Activated CD4-positive, alpha-beta T cell treated with anti-CD3 and anti-CD28 coated beads, Interleukin-2, amount 50 U/mL, for 48 hours (primary cell): Measurements from ENCODE around the gene STARD4.

Source experiments
- DNase-seq, 2 experiments: peaks; one replicate each; pipeline ENCODE4 v3.0.0-alpha.2; 2020

The STARD4 gene

GRCh38 chr5:111512375-111513130 is at the start of gene STARD4:
Gene STARD4, minus strand, starts transcription at chr5:111512535. Its CDS starts 5,102 bp downstream, at chr5:111507433.
- peak; percentile 91 to 94 for DNase-seq

DNA sequence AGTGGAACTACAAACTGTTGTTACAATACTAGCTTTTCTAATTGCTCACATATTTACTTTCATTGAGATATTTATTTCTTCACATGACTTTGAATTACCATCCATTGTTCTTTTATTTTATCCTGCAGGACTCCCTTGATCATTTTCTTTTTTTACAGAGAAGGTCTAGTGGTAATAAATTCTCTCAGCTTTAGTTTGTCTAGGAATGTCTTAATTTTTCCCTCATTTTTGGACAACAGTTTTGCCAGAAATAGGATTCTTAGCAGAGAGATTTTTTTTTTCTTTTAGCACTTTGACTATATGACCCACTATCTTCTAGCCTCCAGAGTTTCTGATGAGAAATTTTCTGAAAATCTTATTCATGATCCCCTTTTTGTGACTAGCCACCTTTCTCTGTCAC is 47.3 kb upstream of the STARD4 start:
- DNase-seq, result no peak

- DNase-seq, result no peak
Observed at GRCh38 chr5:111557686-111558085, 45.4 kb upstream of the STARD4 start.

- no peak for DNase-seq
Observed at GRCh38 chr5:111557111-111557510, 44.8 kb upstream of the STARD4 start.

GRCh38 chr5:111556501-111556900 is 44.2 kb upstream of the STARD4 start:
- DNase-seq, result no peak

GRCh38 chr5:111555760-111556159 is 43.4 kb upstream of the STARD4 start:
- DNase-seq, result no peak

- no peak for DNase-seq
Observed at GRCh38 chr5:111553868-111554267, 41.5 kb upstream of the STARD4 start.

DNA sequence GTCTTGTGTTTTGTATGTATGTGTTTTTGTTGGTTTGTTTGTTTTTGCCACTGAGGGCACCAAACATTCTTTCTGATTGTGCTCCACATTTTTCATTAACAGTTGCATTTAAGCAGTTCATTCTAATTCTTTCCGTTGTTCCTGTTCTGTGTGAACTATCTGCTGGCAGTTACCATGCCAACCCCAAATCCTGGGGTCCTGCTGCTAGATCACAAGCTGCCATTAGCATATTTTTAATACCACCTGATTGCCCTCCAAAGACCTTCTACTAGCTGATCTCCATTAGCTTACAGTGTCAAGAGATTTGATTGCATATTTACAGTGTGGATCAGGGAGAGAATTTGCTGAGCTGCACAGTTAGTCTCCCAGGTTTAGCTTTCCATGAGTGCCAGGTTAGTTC is 40.6 kb upstream of the STARD4 start:
- no peak for DNase-seq

DNA sequence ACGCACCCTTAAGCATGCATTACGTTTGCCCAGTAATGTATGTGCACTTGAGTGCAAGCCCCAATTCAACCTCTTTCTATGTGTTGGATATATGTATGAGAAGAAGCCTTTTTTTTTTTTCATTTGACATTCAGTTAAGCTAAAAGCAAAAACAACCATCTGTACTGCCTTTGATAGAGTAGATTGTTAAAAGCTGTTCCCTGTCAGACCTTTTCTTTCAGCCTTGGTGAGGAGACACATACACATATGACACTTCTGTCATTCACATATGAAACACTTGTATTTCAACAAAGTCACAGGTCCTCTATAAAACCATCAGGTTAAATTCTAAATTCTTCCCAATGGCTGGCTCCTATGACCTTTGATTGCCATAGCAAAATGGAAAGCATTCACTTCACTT is 40.2 kb upstream of the STARD4 start:
- no peak for DNase-seq

DNA sequence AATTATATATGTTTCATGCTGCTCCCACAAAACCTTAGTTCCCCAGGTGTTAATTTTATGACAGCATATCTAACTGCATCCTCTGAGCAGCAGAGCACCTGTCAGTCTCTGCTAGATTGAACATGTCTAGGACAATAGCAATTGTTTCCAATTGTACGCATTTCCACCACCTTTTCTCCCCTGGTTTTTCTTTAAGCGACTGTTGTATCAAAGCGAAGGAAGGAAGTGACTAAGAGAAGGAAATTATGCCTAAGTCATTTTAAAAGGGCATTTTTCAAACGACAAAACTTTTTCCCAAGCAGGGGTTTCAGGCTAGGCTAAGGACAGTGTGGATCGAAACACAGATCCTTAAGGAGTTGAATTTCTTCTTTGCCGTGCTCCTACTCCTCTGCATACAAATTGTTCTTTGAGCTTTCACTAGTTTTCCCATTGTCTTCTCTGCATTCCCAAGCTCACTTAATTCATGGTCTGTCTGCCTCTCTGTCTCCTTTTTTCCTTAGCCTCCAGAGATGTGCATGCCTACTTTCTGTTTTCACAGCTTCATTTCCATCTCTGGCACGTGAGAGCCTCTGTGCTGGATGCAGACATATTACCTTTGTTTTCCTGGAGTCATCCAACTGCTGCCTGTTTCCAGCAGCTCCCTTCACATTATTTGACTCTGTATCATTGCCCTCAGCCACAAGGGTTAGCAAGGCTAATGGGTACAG is 39.4 kb upstream of the STARD4 start:
- no peak for DNase-seq

GRCh38 chr5:111551161-111551560 is 38.8 kb upstream of the STARD4 start:
- DNase-seq, result no peak

DNA sequence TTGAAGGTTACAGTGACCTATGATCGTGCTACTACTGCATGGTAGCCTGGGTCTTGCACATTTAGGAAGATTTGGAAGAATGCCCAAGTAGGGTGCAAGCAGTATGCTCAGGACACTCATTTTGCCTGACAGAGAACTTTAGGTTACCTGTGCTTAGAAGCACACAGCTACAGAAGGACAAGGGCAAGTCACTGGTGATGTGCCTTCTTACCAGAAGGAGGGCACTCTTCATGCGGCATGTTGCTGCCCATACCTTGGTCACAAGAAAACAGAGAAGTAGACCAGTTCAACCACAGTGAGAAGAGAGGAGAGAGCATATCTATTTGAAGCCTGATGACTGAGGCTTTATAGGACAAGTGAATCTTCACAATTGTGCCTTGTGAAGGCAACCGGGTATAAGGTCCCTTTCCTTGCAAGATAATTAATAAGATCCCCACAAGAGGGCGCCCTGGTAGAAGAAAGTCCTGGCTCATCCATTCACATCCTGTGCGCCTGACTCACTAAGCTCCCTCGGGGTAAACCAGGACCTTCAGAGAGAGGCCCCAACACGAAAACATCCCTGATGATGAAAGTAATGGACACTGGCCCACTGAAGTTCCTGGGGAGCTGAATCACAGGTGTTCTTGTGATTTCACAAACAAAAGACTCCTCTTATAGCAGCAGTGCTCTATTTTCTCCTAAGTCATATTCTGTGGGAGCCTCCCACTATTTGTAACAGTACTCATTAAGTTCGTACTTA is 38.1 kb upstream of the STARD4 start:
- DNase-seq, result peak; percentile 68 to 78

DNA sequence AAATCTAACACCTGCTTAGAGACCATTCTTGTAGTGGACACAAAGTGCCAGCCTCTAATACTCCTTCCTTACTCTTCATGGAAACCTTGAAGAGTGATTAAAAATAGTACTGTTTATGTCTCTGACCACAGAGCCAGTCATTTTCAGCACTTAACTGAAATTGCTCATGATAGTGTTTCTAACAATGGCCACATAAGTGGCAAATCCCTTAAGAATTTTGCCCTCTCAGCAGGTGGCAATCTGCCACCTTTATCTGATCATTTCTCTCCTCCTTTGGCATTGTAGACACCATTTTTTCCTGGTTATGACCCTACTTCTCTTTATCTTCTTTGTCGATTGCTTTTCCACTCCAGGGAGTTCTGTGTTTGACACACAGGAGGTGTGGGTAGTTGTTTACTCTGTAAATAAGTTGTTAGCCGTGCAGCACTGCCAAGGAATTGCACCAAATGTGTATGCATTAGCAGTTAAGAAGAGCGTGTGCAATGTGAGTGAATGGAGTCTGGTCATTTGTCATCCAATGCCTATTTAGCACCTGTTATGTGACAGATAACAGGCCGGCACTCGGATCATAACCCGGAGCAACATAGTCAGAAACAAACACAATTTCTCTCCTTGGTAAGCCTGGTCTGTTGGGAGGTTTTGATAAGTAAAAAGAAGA is 36.8 kb upstream of the STARD4 start:
- no peak for DNase-seq

DNA sequence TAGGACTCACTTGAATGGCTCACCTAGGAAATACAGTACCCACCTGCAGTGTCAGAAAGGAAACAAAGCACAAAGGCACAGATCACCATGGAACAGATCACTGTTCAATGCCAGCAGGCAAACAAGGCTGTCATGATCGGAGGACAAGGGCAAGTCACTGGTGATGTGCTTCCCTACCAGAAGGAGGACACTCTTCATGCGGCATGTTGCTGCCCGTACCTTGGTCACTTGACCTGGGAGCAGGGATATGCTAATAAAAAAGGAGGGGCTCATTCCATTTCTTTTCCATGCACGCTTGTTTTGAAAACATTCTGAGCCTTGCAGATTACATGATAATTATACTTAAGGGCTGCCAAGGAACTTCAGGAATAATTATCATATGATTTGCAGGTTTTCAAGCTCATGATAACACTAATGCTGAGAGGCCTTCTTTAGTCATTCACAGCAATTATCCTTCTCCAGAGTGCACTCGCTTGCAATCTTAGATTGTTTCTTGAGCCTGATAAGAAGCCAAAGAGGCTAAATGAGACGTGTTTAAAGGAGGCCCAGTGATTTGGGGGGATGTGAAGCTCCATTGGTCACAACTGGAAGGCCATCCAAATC is 36.1 kb upstream of the STARD4 start:
- no peak for DNase-seq

DNA sequence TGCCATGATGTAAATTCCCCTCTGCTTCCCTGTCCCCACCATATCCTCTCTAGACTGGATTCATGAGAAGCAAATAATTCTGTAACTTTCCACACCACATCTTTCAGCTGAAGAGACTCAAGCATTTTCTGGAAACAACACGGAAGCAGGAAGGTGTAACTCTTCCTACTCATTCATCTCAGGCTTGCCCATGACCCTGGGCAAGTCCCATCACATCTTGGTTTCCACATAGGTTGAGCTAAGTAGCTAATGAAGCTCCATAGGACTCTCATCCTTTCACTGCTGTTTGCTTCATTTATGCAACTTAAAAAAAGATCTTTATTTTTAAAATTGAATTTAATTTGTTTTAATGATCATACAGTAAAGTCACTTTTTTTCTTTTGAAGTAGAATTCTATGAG is 32.7 kb upstream of the STARD4 start:
- no peak for DNase-seq

GRCh38 chr5:111537141-111538024 is 25.0 kb upstream of the STARD4 start:
- DNase-seq, result no peak

DNA sequence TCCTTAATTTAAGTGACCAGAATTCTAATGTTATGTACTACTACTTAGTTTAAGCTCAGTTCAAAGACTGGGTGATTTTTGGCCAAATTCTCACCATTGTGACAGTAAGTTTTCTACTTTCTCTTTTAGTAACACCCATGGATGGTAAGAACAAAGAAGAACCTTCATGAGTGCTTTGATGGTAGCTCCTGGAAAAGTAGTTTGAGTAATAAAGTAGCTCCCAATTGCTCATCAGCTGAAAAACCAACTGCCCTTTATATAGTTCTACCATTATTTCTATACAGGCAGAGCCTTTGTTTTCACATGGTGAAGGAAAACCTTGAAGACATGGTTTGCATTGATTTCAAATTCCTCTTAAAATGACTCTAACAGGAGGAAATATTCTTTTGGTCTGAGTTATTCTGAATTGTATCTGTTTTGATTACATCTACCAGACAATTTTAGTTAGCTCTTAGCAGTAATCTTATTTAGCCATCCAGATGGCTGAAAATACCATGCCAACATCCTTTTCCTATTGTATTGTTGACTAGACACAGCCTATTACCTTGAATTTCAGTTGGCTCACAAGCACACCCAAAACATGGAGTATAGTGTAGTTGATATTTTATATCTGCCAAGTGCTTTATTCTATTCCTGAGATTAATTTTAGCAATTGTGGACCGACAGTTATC is 23.7 kb upstream of the STARD4 start:
- no peak for DNase-seq

- DNase-seq, result no peak
Observed at GRCh38 chr5:111532886-111533582, 20.7 kb upstream of the STARD4 start.

- DNase-seq, result peak; percentile 69 to 79
Observed at GRCh38 chr5:111530298-111530740, 18.0 kb upstream of the STARD4 start.

DNA sequence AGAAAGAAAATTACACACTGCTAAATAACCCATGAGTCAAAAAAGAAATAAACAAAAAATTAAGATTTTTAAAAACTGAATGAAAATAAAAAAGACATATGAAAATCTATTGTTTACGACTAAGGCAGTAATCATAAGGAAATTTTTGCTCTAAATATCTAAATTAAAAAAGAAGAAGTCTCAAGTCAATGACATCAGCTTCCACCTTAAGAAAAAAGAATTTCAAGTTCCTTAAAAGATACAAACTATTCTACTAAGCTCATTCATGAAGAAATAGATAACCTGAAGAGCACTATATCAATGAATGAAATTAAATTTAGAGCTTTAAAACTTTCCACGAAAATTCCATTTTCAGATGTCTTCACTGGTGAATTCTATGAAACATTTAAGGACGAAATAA is 15.7 kb upstream of the STARD4 start:
- DNase-seq, result no peak
